Central memory CD8-positive, alpha-beta T cell (primary cell): ENCODE measurements around the gene ZFAND3.

Experiments
- ATAC-seq: fragments of 150-1000 bp; cut with Tn5 transposase; replicated peaks from 2 replicates; pipeline ENCODE4 v1.10.0; 2022; ENCODE audit warnings: mild to moderate bottlenecking, moderate FRiP score, moderate number of reproducible peaks; ENCODE audit not compliant: poor library complexity, severe bottlenecking; ENCODE audit errors: extremely low read depth
- DNase-seq, 2 donors: peaks; one replicate each; pipeline ENCODE4 v3.0.0; 2021; ENCODE audit warnings: low spot score in 2 of 2
- H3K27ac Mint-ChIP-seq: one replicate; pipeline ENCODE4 v1.8.0; 2022; ENCODE audit warnings: low read depth, mild to moderate bottlenecking, moderate library complexity, mixed read lengths
- H3K27me3 Mint-ChIP-seq: one replicate; pipeline ENCODE4 v1.8.0; 2022; ENCODE audit warnings: mixed read lengths
- H3K36me3 Mint-ChIP-seq: one replicate; pipeline ENCODE4 v1.8.0; 2022; ENCODE audit warnings: mild to moderate bottlenecking, moderate library complexity, mixed read lengths; ENCODE audit not compliant: insufficient read depth
- H3K4me1 Mint-ChIP-seq: one replicate; pipeline ENCODE4 v1.8.0; 2022; ENCODE audit warnings: mixed read lengths
- H3K4me3 Mint-ChIP-seq: one replicate; pipeline ENCODE4 v1.8.0; 2022; ENCODE audit warnings: mild to moderate bottlenecking, moderate library complexity, mixed read lengths
- H3K9me3 Mint-ChIP-seq: one replicate; pipeline ENCODE4 v1.8.0; 2022; ENCODE audit warnings: mixed read lengths

ZFAND3 gene

GRCh38 chr6:37824170-37824569 lies 4.6 kb downstream of the ZFAND3 start:
- no peaks in the 10 kb centered on the region for H3K9me3 Mint-ChIP-seq
- H3K4me1 Mint-ChIP-seq, result peaks cover 75% of the 10 kb centered on the region
- H3K27ac Mint-ChIP-seq, result peak overlapping the region; percentile 16
- no peak for ATAC-seq
- no peaks in the 10 kb centered on the region for H3K27me3 Mint-ChIP-seq
- no peak overlapping the region for H3K4me3 Mint-ChIP-seq
- H3K36me3 Mint-ChIP-seq, result peaks cover 9% of the 10 kb centered on the region
- DNase-seq, result no peak

- peak overlapping the region; percentile 41 for H3K27ac Mint-ChIP-seq
- no peaks in the 10 kb centered on the region for H3K9me3 Mint-ChIP-seq
- H3K4me3 Mint-ChIP-seq, result no peak overlapping the region
- H3K4me1 Mint-ChIP-seq, result peaks cover 80% of the 10 kb centered on the region
- H3K27me3 Mint-ChIP-seq, result no peaks in the 10 kb centered on the region
- DNase-seq (no peak), ATAC-seq (no peak)
- no peaks in the 10 kb centered on the region for H3K36me3 Mint-ChIP-seq
Measured at GRCh38 chr6:37826188-37826587, 6.7 kb downstream of the ZFAND3 start.

GRCh38 chr6:37826993-37827392 lies 7.5 kb downstream of the ZFAND3 start:
- Mint-ChIP-seq H3K36me3 (no peaks in the 10 kb centered on the region), H3K27ac (no peak overlapping the region), H3K9me3 (no peaks in the 10 kb centered on the region), H3K4me3 (no peak overlapping the region), H3K27me3 (no peaks in the 10 kb centered on the region), H3K4me1 (peaks cover 80% of the 10 kb centered on the region)
- DNase-seq (no peak), ATAC-seq (no peak)

GRCh38 chr6:37827603-37828265 lies 8.2 kb downstream of the ZFAND3 start:
- ATAC-seq, result no peak
- H3K9me3 Mint-ChIP-seq, result no peaks in the 10 kb centered on the region
- peaks cover under 1% of the 10 kb centered on the region for H3K36me3 Mint-ChIP-seq
- H3K27ac Mint-ChIP-seq, result no peak overlapping the region
- no peak for DNase-seq
- peaks cover 77% of the 10 kb centered on the region for H3K4me1 Mint-ChIP-seq
- no peak overlapping the region for H3K4me3 Mint-ChIP-seq
- no peaks in the 10 kb centered on the region for H3K27me3 Mint-ChIP-seq

- H3K27ac Mint-ChIP-seq, result peak overlapping the region; percentile 44
- DNase-seq (no peak), ATAC-seq (no peak)
- H3K4me3 Mint-ChIP-seq, result no peak overlapping the region
- H3K27me3 Mint-ChIP-seq, result no peaks in the 10 kb centered on the region
- H3K36me3 Mint-ChIP-seq, result peaks cover 10% of the 10 kb centered on the region
- peaks cover 55% of the 10 kb centered on the region for H3K4me1 Mint-ChIP-seq
- peaks cover 5% of the 10 kb centered on the region for H3K9me3 Mint-ChIP-seq
Measured at GRCh38 chr6:37830225-37830624, 10.7 kb downstream of the ZFAND3 start.

GRCh38 chr6:37831457-37831856 lies 11.9 kb downstream of the ZFAND3 start:
- DNase-seq (no peak), ATAC-seq (no peak)
- peaks cover 5% of the 10 kb centered on the region for H3K9me3 Mint-ChIP-seq
- H3K27ac Mint-ChIP-seq, result peak overlapping the region; percentile 11
- peaks cover 53% of the 10 kb centered on the region for H3K4me1 Mint-ChIP-seq
- H3K36me3 Mint-ChIP-seq, result peaks cover 10% of the 10 kb centered on the region
- H3K27me3 Mint-ChIP-seq, result no peaks in the 10 kb centered on the region
- H3K4me3 Mint-ChIP-seq, result no peak overlapping the region

- H3K4me3 Mint-ChIP-seq, result no peak overlapping the region
- no peak overlapping the region for H3K27ac Mint-ChIP-seq
- H3K4me1 Mint-ChIP-seq, result peaks cover 42% of the 10 kb centered on the region
- peaks cover 12% of the 10 kb centered on the region for H3K36me3 Mint-ChIP-seq
- peaks cover 5% of the 10 kb centered on the region for H3K9me3 Mint-ChIP-seq
- no peaks in the 10 kb centered on the region for H3K27me3 Mint-ChIP-seq
- ATAC-seq, result no peak
- DNase-seq, result no peak
Measured at GRCh38 chr6:37835923-37836322, 16.4 kb downstream of the ZFAND3 start.

- DNase-seq, result no peak
- Mint-ChIP-seq H3K36me3 (peaks cover 9% of the 10 kb centered on the region), H3K4me3 (no peak overlapping the region), H3K4me1 (peaks cover 45% of the 10 kb centered on the region), H3K27me3 (no peaks in the 10 kb centered on the region), H3K27ac (peak overlapping the region; percentile 16), H3K9me3 (peaks cover 5% of the 10 kb centered on the region)
- no peak for ATAC-seq
Measured at GRCh38 chr6:37838219-37838921, 18.8 kb downstream of the ZFAND3 start.

- no peak for DNase-seq
- no peak for ATAC-seq
- Mint-ChIP-seq H3K36me3 (peaks cover 5% of the 10 kb centered on the region), H3K9me3 (no peaks in the 10 kb centered on the region), H3K27ac (peak overlapping the region; percentile 35), H3K4me1 (peaks cover 56% of the 10 kb centered on the region), H3K4me3 (no peak overlapping the region), H3K27me3 (no peaks in the 10 kb centered on the region)
Measured at GRCh38 chr6:37840143-37840939, 20.8 kb downstream of the ZFAND3 start.

- peaks cover 5% of the 10 kb centered on the region for H3K36me3 Mint-ChIP-seq
- no peak overlapping the region for H3K4me3 Mint-ChIP-seq
- peak overlapping the region; percentile 35 for H3K27ac Mint-ChIP-seq
- peaks cover 55% of the 10 kb centered on the region for H3K4me1 Mint-ChIP-seq
- no peak for DNase-seq
- no peak for ATAC-seq
- H3K27me3 Mint-ChIP-seq, result no peaks in the 10 kb centered on the region
- no peaks in the 10 kb centered on the region for H3K9me3 Mint-ChIP-seq
Measured at GRCh38 chr6:37840940-37841300, 21.4 kb downstream of the ZFAND3 start.

GRCh38 chr6:37845026-37845911 lies 25.7 kb downstream of the ZFAND3 start:
- H3K4me1 Mint-ChIP-seq, result peaks cover 63% of the 10 kb centered on the region
- no peaks in the 10 kb centered on the region for H3K27me3 Mint-ChIP-seq
- H3K27ac Mint-ChIP-seq, result no peak overlapping the region
- ATAC-seq (no peak), DNase-seq (no peak)
- H3K4me3 Mint-ChIP-seq, result no peak overlapping the region
- H3K9me3 Mint-ChIP-seq, result no peaks in the 10 kb centered on the region
- peaks cover 3% of the 10 kb centered on the region for H3K36me3 Mint-ChIP-seq

GRCh38 chr6:37845930-37846329 lies 26.4 kb downstream of the ZFAND3 start:
- peaks cover 63% of the 10 kb centered on the region for H3K4me1 Mint-ChIP-seq
- DNase-seq (no peak), ATAC-seq (no peak)
- H3K9me3 Mint-ChIP-seq, result no peaks in the 10 kb centered on the region
- no peak overlapping the region for H3K27ac Mint-ChIP-seq
- H3K27me3 Mint-ChIP-seq, result no peaks in the 10 kb centered on the region
- peaks cover 3% of the 10 kb centered on the region for H3K36me3 Mint-ChIP-seq
- no peak overlapping the region for H3K4me3 Mint-ChIP-seq
